Measurements from ENCODE around the gene SOWAHA. TPM values are rescaled to one million over a fixed set of nuclear protein-coding genes. Genes with fewer than 3 reads are reported as not detected.

SOWAHA gene
- 0.21 TPM in 1 of 2 replicates, not detected in the other for total RNA-seq (2014; rRNA removed; shearing (Covaris generic))

- DNase-seq = peak; percentile 86
Measured at GRCh38 chr5:132812781-132813598, at the start of gene SOWAHA. SOWAHA (plus strand) TSS chr5:132813302; CDS start chr5:132813622, 320 bp downstream.

GRCh38 chr5:132764051-132764450 is 49.1 kb upstream of the SOWAHA start:
- H3K36me3 ChIP-seq (replicated peaks; ENCODE audit: control insufficient read depth, insufficient read depth, low read length) = peaks cover 3% of the 10 kb centered on the region
- DNase-seq = peak; percentile 26
- H3K4me3 ChIP-seq (ENCODE audit: insufficient read depth, low read depth, low read length) = no peak overlapping the region
- H3K27me3 ChIP-seq (ENCODE audit: control insufficient read depth, insufficient read depth, low read length) = no peaks in the 10 kb centered on the region

More at GRCh38 chr5:132812781-132813598, at the start of gene SOWAHA:
- Histone ChIP-seq H3K4me3 (ENCODE audit: insufficient read depth, low read depth, low read length) (peak within 1 kb of the TSS; percentile 29), H3K27me3 (ENCODE audit: control insufficient read depth, insufficient read depth, low read length) (peaks cover 47% of the 10 kb centered on the region), H3K36me3 (replicated peaks; ENCODE audit: control insufficient read depth, insufficient read depth, low read length) (no peaks in the 10 kb centered on the region)

- Histone ChIP-seq H3K4me3 (ENCODE audit: insufficient read depth, low read depth, low read length) (no peak overlapping the region), H3K27me3 (ENCODE audit: control insufficient read depth, insufficient read depth, low read length) (no peaks in the 10 kb centered on the region), H3K36me3 (replicated peaks; ENCODE audit: control insufficient read depth, insufficient read depth, low read length) (peaks cover 3% of the 10 kb centered on the region)
- peak; percentile 30 for DNase-seq
Measured at GRCh38 chr5:132764671-132765238, 48.3 kb upstream of the SOWAHA start.

GRCh38 chr5:132765311-132766019 is 47.6 kb upstream of the SOWAHA start:
- no peaks in the 10 kb centered on the region for H3K27me3 ChIP-seq (ENCODE audit: control insufficient read depth, insufficient read depth, low read length)
- no peak overlapping the region for H3K4me3 ChIP-seq (ENCODE audit: insufficient read depth, low read depth, low read length)
- DNase-seq = peak; percentile 22
- H3K36me3 ChIP-seq (replicated peaks; ENCODE audit: control insufficient read depth, insufficient read depth, low read length) = peaks cover 3% of the 10 kb centered on the region

GRCh38 chr5:132766020-132766805 is 46.9 kb upstream of the SOWAHA start:
- DNase-seq = peak; percentile 32
- H3K36me3 ChIP-seq (replicated peaks; ENCODE audit: control insufficient read depth, insufficient read depth, low read length) = peaks cover 2% of the 10 kb centered on the region
- H3K4me3 ChIP-seq (ENCODE audit: insufficient read depth, low read depth, low read length) = no peak overlapping the region

GRCh38 chr5:132766806-132767055 is 46.4 kb upstream of the SOWAHA start:
- H3K36me3 ChIP-seq (replicated peaks; ENCODE audit: control insufficient read depth, insufficient read depth, low read length) = no peaks in the 10 kb centered on the region; the same call in none of the 2 replicates
- DNase-seq = peak; percentile 22
- no peaks in the 10 kb centered on the region for H3K27me3 ChIP-seq (ENCODE audit: control insufficient read depth, insufficient read depth, low read length)
- H3K4me3 ChIP-seq (ENCODE audit: insufficient read depth, low read depth, low read length) = no peak overlapping the region

More at GRCh38 chr5:132766020-132766805, 46.9 kb upstream of the SOWAHA start:
- H3K27me3 ChIP-seq (ENCODE audit: control insufficient read depth, insufficient read depth, low read length) = no peaks in the 10 kb centered on the region

GRCh38 chr5:132767150-132767549 is 46.0 kb upstream of the SOWAHA start:
- Histone ChIP-seq H3K27me3 (ENCODE audit: control insufficient read depth, insufficient read depth, low read length) (no peaks in the 10 kb centered on the region), H3K36me3 (replicated peaks; ENCODE audit: control insufficient read depth, insufficient read depth, low read length) (no peaks in the 10 kb centered on the region; the same call in none of the 2 replicates), H3K4me3 (ENCODE audit: insufficient read depth, low read depth, low read length) (no peak overlapping the region)
- no peak for DNase-seq

- Histone ChIP-seq H3K4me3 (ENCODE audit: insufficient read depth, low read depth, low read length) (no peak overlapping the region), H3K36me3 (replicated peaks; ENCODE audit: control insufficient read depth, insufficient read depth, low read length) (no peaks in the 10 kb centered on the region; the same call in 1 of the 2 replicates), H3K27me3 (ENCODE audit: control insufficient read depth, insufficient read depth, low read length) (no peaks in the 10 kb centered on the region)
- DNase-seq = no peak
Measured at GRCh38 chr5:132768485-132768868, 44.6 kb upstream of the SOWAHA start.

GRCh38 chr5:132770476-132771159 is 42.5 kb upstream of the SOWAHA start:
- Histone ChIP-seq H3K27me3 (ENCODE audit: control insufficient read depth, insufficient read depth, low read length) (peaks cover 3% of the 10 kb centered on the region; the same call in 1 of the 2 replicates), H3K4me3 (ENCODE audit: insufficient read depth, low read depth, low read length) (no peak overlapping the region), H3K36me3 (replicated peaks; ENCODE audit: control insufficient read depth, insufficient read depth, low read length) (no peaks in the 10 kb centered on the region)
- peak; percentile 49 for DNase-seq

- peaks cover 11% of the 10 kb centered on the region for H3K27me3 ChIP-seq (ENCODE audit: control insufficient read depth, insufficient read depth, low read length)
- no peaks in the 10 kb centered on the region for H3K36me3 ChIP-seq (replicated peaks; ENCODE audit: control insufficient read depth, insufficient read depth, low read length)
- no peak overlapping the region for H3K4me3 ChIP-seq (ENCODE audit: insufficient read depth, low read depth, low read length)
- DNase-seq = peak; percentile 66
Measured at GRCh38 chr5:132771503-132771998, 41.6 kb upstream of the SOWAHA start.

GRCh38 chr5:132772291-132773070 is 40.6 kb upstream of the SOWAHA start:
- H3K4me3 ChIP-seq (ENCODE audit: insufficient read depth, low read depth, low read length) = no peak overlapping the region
- DNase-seq = peak; percentile 32
- no peaks in the 10 kb centered on the region for H3K36me3 ChIP-seq (replicated peaks; ENCODE audit: control insufficient read depth, insufficient read depth, low read length)
- H3K27me3 ChIP-seq (ENCODE audit: control insufficient read depth, insufficient read depth, low read length) = peaks cover 15% of the 10 kb centered on the region

- Histone ChIP-seq H3K4me3 (ENCODE audit: insufficient read depth, low read depth, low read length) (no peak overlapping the region), H3K36me3 (replicated peaks; ENCODE audit: control insufficient read depth, insufficient read depth, low read length) (no peaks in the 10 kb centered on the region), H3K27me3 (ENCODE audit: control insufficient read depth, insufficient read depth, low read length) (peaks cover 22% of the 10 kb centered on the region)
- peak; percentile 17 for DNase-seq
Measured at GRCh38 chr5:132773114-132773513, 40.0 kb upstream of the SOWAHA start.
